GM23338 (cell line): ENCODE measurements around the gene NEK6. TPM values are rescaled to one million over a fixed set of nuclear protein-coding genes. Genes with fewer than 3 reads are reported as not detected.

ENCODE experiments used
- ATAC-seq: fragments of 200-7000 bp; cut with Tn5 transposase; 3 replicates; pipeline ENCODE4 v1.9.1; 2020
- DNase-seq: peaks from one replicate; pipeline ENCODE4 v3.0.0-alpha.2; 2015; ENCODE audit warnings: low spot score
- H2AFZ ChIP-seq: fragments of 200-600 bp; sonication (generic); 2 replicates; pipeline ENCODE4 v1.8.0; 2016; ENCODE audit warnings: antibody characterized with exemption, mild to moderate bottlenecking, moderate library complexity
- H3F3A ChIP-seq: fragments of 200-600 bp; sonication (generic); replicated peaks from 2 replicates; pipeline ENCODE4 v1.8.0; 2017; ENCODE audit warnings: antibody characterized with exemption, mixed run types, low read depth
- H3K27ac ChIP-seq: fragments of 200-600 bp; sonication (generic); 2 replicates; pipeline ENCODE4 v1.6.1; 2016; ENCODE audit warnings: low read depth
- H3K27me3 ChIP-seq: fragments of 200-600 bp; sonication (generic); 2 replicates; pipeline ENCODE4 v1.8.0; 2016; ENCODE audit warnings: mild to moderate bottlenecking, mixed run types, moderate library complexity; ENCODE audit not compliant: insufficient read depth
- H3K36me3 ChIP-seq: fragments of 200-600 bp; sonication (generic); 2 replicates; pipeline ENCODE4 v1.8.0; 2016; ENCODE audit warnings: mild to moderate bottlenecking; ENCODE audit not compliant: insufficient read depth
- H3K4me1 ChIP-seq: fragments of 200-600 bp; sonication (generic); 2 replicates; pipeline ENCODE4 v1.8.0; 2016; ENCODE audit warnings: mild to moderate bottlenecking, moderate library complexity; ENCODE audit not compliant: insufficient read depth
- H3K4me2 ChIP-seq: fragments of 200-600 bp; sonication (generic); 2 replicates; pipeline ENCODE4 v1.7.1; 2017; ENCODE audit warnings: mixed run types
- H3K4me3 ChIP-seq: fragments of 200-600 bp; sonication (generic); 2 replicates; pipeline ENCODE4 v1.6.1; 2016; ENCODE audit warnings: mixed run types
- H3K79me2 ChIP-seq: fragments of 200-600 bp; sonication (generic); replicated peaks from 2 replicates; pipeline ENCODE4 v1.8.0; 2017; ENCODE audit warnings: mild to moderate bottlenecking; ENCODE audit not compliant: insufficient read depth
- H3K9me2 ChIP-seq: fragments of 200-600 bp; sonication (generic); 2 replicates; pipeline ENCODE4 v1.8.0; 2017; ENCODE audit not compliant: insufficient read depth
- H4K20me1 ChIP-seq: fragments of 200-600 bp; sonication (generic); replicated peaks from 2 replicates; pipeline ENCODE4 v1.8.0; 2017; ENCODE audit warnings: mild to moderate bottlenecking; ENCODE audit not compliant: insufficient read depth
- H3K27ac Mint-ChIP-seq: 2 replicates; pipeline ENCODE4 v1.8.0; 2020; ENCODE audit warnings: inconsistent platforms, mild to moderate bottlenecking, moderate library complexity, mixed read lengths
- H3K27me3 Mint-ChIP-seq: 3 replicates; pipeline ENCODE4 v1.8.0; 2022; ENCODE audit warnings: low read depth, mild to moderate bottlenecking, moderate library complexity, mixed read lengths, inconsistent platforms; ENCODE audit not compliant: insufficient read depth, poor library complexity
- H3K36me3 Mint-ChIP-seq: 3 replicates; pipeline ENCODE4 v1.8.0; 2021; ENCODE audit warnings: low read depth, mild to moderate bottlenecking, inconsistent platforms, moderate library complexity, mixed read lengths
- H3K4me1 Mint-ChIP-seq: 3 replicates; pipeline ENCODE4 v1.8.0; 2020; ENCODE audit warnings: mild to moderate bottlenecking, inconsistent platforms, mixed read lengths
- H3K4me3 Mint-ChIP-seq: 3 replicates; pipeline ENCODE4 v1.8.0; 2021; ENCODE audit warnings: moderate library complexity, mild to moderate bottlenecking, inconsistent platforms, mixed read lengths
- H3K9me3 Mint-ChIP-seq: 3 replicates; pipeline ENCODE4 v1.8.0; 2020; ENCODE audit warnings: moderate library complexity, mild to moderate bottlenecking, inconsistent platforms, mixed read lengths
- EZH2 ChIP-seq: fragments of 200-600 bp; sonication (generic); IDR thresholded peaks from one replicate; pipeline ENCODE4 v1.8.0; 2017; ENCODE audit warnings: antibody characterized with exemption, mild to moderate bottlenecking, low read depth; ENCODE audit not compliant: unreplicated experiment
- polyA plus RNA-seq: library from polyadenylated mRNA; unstranded; fragments of >200 nt; fragmentation: Nextera tagmentation; extraction: Ambion mirVana; gene quantifications from 2 replicates; pipeline ENCODE4 v1.2.1, GENCODE V29; 2016
- total RNA-seq: library from RNA; depleted of rRNA; stranded (reverse); fragments of >200 nt; shearing (Covaris generic); gene quantifications from 2 replicates; pipeline ENCODE4 v1.2.3, GENCODE V29; 2014
- TF ChIP-seq, protein P1 (sequence below): fragments of 250-450 bp; sonication (Bioruptor Pico); IDR thresholded peaks from 2 replicates; pipeline ENCODE4 v1.5.0; 2020; ENCODE audit warnings: mild to moderate bottlenecking, moderate library complexity
- TF ChIP-seq, protein P2 (sequence below): IDR thresholded peaks from one replicate; pipeline ENCODE4 v1.6.1; 2018; ENCODE audit warnings: antibody characterized with exemption; ENCODE audit not compliant: unreplicated experiment

Gene NEK6
- total and polyA plus RNA-seq, 2 experiments from 2014 or later = 8.1 to 11.2 TPM

DNA sequence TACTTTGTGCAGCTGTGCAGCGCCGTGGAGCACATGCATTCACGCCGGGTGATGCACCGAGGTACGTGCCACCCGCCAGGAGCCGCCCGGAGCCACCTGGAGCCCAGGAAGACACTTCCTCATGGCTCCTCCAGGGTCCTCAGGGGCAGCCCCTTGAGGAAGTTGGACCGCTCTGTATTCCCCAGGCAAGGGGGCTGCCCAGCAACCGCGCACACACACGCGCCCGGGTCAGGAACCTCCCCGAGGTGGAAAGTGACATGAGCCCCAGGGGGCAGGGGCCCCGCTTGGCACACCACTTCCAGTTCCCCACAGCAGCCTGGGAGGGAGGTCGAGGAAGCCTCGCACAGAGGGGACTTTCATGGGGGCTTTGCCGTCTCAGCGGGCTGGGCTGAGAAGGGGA lies 68.6 kb downstream of the NEK6 start:
- no peaks in the 10 kb centered on the region for H3K4me1 ChIP-seq
- no peak overlapping the region for H3K27ac ChIP-seq
- peaks cover 4% of the 10 kb centered on the region for H3K27me3 Mint-ChIP-seq
- H3K4me3 Mint-ChIP-seq = no peak overlapping the region
- no peaks in the 10 kb centered on the region for H3F3A ChIP-seq
- no peaks in the 10 kb centered on the region for H3K4me1 Mint-ChIP-seq
- no peaks in the 10 kb centered on the region for H3K9me2 ChIP-seq
- ATAC-seq (no peak), DNase-seq (no peak)
- H3K79me2 ChIP-seq = no peaks in the 10 kb centered on the region
- no peaks in the 10 kb centered on the region for H3K9me3 Mint-ChIP-seq
- TF ChIP-seq, protein P1, sequence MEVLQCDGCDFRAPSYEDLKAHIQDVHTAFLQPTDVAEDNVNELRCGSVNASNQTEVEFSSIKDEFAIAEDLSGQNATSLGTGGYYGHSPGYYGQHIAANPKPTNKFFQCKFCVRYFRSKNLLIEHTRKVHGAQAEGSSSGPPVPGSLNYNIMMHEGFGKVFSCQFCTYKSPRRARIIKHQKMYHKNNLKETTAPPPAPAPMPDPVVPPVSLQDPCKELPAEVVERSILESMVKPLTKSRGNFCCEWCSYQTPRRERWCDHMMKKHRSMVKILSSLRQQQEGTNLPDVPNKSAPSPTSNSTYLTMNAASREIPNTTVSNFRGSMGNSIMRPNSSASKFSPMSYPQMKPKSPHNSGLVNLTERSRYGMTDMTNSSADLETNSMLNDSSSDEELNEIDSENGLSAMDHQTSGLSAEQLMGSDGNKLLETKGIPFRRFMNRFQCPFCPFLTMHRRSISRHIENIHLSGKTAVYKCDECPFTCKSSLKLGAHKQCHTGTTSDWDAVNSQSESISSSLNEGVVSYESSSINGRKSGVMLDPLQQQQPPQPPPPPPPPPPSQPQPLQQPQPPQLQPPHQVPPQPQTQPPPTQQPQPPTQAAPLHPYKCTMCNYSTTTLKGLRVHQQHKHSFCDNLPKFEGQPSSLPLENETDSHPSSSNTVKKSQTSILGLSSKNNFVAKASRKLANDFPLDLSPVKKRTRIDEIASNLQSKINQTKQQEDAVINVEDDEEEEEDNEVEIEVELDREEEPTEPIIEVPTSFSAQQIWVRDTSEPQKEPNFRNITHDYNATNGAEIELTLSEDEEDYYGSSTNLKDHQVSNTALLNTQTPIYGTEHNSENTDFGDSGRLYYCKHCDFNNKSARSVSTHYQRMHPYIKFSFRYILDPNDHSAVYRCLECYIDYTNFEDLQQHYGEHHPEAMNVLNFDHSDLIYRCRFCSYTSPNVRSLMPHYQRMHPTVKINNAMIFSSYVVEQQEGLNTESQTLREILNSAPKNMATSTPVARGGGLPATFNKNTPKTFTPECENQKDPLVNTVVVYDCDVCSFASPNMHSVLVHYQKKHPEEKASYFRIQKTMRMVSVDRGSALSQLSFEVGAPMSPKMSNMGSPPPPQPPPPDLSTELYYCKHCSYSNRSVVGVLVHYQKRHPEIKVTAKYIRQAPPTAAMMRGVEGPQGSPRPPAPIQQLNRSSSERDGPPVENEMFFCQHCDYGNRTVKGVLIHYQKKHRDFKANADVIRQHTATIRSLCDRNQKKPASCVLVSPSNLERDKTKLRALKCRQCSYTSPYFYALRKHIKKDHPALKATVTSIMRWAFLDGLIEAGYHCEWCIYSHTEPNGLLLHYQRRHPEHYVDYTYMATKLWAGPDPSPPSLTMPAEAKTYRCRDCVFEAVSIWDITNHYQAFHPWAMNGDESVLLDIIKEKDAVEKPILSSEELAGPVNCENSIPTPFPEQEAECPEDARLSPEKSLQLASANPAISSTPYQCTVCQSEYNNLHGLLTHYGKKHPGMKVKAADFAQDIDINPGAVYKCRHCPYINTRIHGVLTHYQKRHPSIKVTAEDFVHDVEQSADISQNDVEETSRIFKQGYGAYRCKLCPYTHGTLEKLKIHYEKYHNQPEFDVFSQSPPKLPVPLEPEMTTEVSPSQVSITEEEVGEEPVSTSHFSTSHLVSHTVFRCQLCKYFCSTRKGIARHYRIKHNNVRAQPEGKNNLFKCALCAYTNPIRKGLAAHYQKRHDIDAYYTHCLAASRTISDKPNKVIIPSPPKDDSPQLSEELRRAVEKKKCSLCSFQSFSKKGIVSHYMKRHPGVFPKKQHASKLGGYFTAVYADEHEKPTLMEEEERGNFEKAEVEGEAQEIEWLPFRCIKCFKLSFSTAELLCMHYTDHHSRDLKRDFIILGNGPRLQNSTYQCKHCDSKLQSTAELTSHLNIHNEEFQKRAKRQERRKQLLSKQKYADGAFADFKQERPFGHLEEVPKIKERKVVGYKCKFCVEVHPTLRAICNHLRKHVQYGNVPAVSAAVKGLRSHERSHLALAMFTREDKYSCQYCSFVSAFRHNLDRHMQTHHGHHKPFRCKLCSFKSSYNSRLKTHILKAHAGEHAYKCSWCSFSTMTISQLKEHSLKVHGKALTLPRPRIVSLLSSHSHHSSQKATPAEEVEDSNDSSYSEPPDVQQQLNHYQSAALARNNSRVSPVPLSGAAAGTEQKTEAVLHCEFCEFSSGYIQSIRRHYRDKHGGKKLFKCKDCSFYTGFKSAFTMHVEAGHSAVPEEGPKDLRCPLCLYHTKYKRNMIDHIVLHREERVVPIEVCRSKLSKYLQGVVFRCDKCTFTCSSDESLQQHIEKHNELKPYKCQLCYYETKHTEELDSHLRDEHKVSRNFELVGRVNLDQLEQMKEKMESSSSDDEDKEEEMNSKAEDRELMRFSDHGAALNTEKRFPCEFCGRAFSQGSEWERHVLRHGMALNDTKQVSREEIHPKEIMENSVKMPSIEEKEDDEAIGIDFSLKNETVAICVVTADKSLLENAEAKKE = no peak
- TF ChIP-seq EZH2 = no peak
- TF ChIP-seq, protein P2, sequence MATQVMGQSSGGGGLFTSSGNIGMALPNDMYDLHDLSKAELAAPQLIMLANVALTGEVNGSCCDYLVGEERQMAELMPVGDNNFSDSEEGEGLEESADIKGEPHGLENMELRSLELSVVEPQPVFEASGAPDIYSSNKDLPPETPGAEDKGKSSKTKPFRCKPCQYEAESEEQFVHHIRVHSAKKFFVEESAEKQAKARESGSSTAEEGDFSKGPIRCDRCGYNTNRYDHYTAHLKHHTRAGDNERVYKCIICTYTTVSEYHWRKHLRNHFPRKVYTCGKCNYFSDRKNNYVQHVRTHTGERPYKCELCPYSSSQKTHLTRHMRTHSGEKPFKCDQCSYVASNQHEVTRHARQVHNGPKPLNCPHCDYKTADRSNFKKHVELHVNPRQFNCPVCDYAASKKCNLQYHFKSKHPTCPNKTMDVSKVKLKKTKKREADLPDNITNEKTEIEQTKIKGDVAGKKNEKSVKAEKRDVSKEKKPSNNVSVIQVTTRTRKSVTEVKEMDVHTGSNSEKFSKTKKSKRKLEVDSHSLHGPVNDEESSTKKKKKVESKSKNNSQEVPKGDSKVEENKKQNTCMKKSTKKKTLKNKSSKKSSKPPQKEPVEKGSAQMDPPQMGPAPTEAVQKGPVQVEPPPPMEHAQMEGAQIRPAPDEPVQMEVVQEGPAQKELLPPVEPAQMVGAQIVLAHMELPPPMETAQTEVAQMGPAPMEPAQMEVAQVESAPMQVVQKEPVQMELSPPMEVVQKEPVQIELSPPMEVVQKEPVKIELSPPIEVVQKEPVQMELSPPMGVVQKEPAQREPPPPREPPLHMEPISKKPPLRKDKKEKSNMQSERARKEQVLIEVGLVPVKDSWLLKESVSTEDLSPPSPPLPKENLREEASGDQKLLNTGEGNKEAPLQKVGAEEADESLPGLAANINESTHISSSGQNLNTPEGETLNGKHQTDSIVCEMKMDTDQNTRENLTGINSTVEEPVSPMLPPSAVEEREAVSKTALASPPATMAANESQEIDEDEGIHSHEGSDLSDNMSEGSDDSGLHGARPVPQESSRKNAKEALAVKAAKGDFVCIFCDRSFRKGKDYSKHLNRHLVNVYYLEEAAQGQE = no peak
- no peaks in the 10 kb centered on the region for H3K36me3 Mint-ChIP-seq
- no peak overlapping the region for H3K4me3 ChIP-seq
- H3K27ac Mint-ChIP-seq = no peak overlapping the region
- H2AFZ ChIP-seq = no peak overlapping the region
- no peaks in the 10 kb centered on the region for H3K36me3 ChIP-seq
- H3K27me3 ChIP-seq = no peaks in the 10 kb centered on the region
- H4K20me1 ChIP-seq = no peaks in the 10 kb centered on the region
- no peak overlapping the region for H3K4me2 ChIP-seq
